GM18951 (cell line): ENCODE measurements around the gene ARMC9.
A peak's percentile ranks its signal among the peaks of the same experiment; 100 is the strongest.

ENCODE experiments used
- POLR2A ChIP-seq: IDR thresholded peaks from 4 replicates; pipeline ENCODE4 v1.6.1; 2011; ENCODE audit warnings: mild to moderate bottlenecking; ENCODE audit not compliant: insufficient read length, insufficient read depth; ENCODE audit errors: extremely low read depth
- in situ Hi-C: fragments of 300-500 bp; cut with MboI; formaldehyde crosslinking; loops from one replicate; pipeline ENCODE4 v1.12.0; 2022; ENCODE audit warnings: low sequenced_read_pairs, mixed read lengths, inconsistent platforms; ENCODE audit not compliant: unreplicated experiment

The ARMC9 gene

GRCh38 chr2:231198291-231199173 lies at the start of gene ARMC9:
TSS of gene ARMC9 (plus strand) at chr2:231198631. CDS start at chr2:231206239, 7,608 bp downstream.
- in situ Hi-C loops: no loop called here
- TF ChIP-seq POLR2A: peak; percentile 88

- in situ Hi-C loops: no loop called here
- TF ChIP-seq POLR2A: no peak
Measured at GRCh38 chr2:231152800-231153557, 45.5 kb upstream of the ARMC9 start.

GRCh38 chr2:231159306-231159705 lies 39.1 kb upstream of the ARMC9 start:
- no peak for TF ChIP-seq POLR2A
- in situ Hi-C loops: no loop called here

- in situ Hi-C loops: no loop called here
- TF ChIP-seq POLR2A: no peak
Measured at GRCh38 chr2:231160701-231161100, 37.7 kb upstream of the ARMC9 start.

GRCh38 chr2:231161252-231161839 lies 37.1 kb upstream of the ARMC9 start:
- in situ Hi-C loops: no loop called here
- TF ChIP-seq POLR2A: no peak

- in situ Hi-C loops: no loop called here
- TF ChIP-seq POLR2A: no peak
Measured at GRCh38 chr2:231161877-231162329, 36.5 kb upstream of the ARMC9 start.

- in situ Hi-C loops: no loop called here
- no peak for TF ChIP-seq POLR2A
Measured at GRCh38 chr2:231163011-231163410, 35.4 kb upstream of the ARMC9 start.

GRCh38 chr2:231163414-231164095 lies 34.9 kb upstream of the ARMC9 start:
- no peak for TF ChIP-seq POLR2A
- in situ Hi-C loops: no loop called here

GRCh38 chr2:231167745-231168459 lies 30.5 kb upstream of the ARMC9 start:
- no peak for TF ChIP-seq POLR2A
- in situ Hi-C loops: no loop called here

GRCh38 chr2:231168460-231169139 lies 29.8 kb upstream of the ARMC9 start:
- no peak for TF ChIP-seq POLR2A
- in situ Hi-C loops: no loop called here

- no peak for TF ChIP-seq POLR2A
- in situ Hi-C loops: no loop called here
Measured at GRCh38 chr2:231169488-231169887, 28.9 kb upstream of the ARMC9 start.

- no peak for TF ChIP-seq POLR2A
- in situ Hi-C loops: no loop called here
Measured at GRCh38 chr2:231170055-231170454, 28.4 kb upstream of the ARMC9 start.

GRCh38 chr2:231172025-231172424 lies 26.4 kb upstream of the ARMC9 start:
- no peak for TF ChIP-seq POLR2A
- in situ Hi-C loops: no loop called here
